ENCODE results near the gene PBX1. TPM values are rescaled to one million over a fixed set of nuclear protein-coding genes. Genes with fewer than 3 reads are reported as not detected.

PBX1 gene
- total RNA-seq, 1 donor from 2014 or later = 87.2 TPM

GRCh38 chr1:164801791-164802502, 243.0 kb downstream of the PBX1 start:
- DNase-seq (ENCODE audit: low spot score) = no peak

DNA sequence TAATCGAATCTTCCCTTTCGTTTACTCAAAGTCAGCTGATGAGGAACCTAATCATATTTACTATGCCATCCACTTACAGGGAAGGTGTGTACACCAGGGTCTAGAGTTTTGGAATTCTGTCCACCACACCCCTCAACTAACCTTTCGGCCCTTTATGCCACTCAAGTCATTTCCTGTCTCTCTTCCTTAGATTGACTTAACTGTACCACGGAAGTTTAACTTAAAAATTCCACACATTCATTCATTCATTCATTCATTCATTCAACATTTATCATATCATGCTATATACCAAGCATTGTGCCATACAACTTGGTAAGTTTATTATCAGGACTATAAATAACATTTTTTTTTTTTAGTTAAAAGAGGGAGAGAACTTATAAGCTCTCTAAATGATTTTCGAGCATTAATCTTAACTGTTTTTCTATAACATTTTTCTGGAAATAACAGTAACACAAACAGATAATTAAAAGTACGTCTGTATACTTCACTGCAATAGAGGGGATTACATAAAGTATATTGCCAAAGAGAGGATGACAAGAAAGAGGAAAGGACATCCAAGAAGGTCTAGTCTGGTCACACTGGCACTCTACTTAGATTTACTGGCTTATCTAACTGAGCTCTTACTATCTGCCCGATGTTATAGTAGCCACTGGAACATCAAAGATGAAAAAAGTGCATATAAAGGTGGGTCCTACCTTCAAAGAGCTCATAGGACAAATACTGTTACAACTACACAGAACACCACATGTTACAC, 243.7 kb downstream of the PBX1 start:
- no peak for DNase-seq (ENCODE audit: low spot score)

GRCh38 chr1:164803366-164803765, 244.4 kb downstream of the PBX1 start:
- no peak for DNase-seq (ENCODE audit: low spot score)

DNA sequence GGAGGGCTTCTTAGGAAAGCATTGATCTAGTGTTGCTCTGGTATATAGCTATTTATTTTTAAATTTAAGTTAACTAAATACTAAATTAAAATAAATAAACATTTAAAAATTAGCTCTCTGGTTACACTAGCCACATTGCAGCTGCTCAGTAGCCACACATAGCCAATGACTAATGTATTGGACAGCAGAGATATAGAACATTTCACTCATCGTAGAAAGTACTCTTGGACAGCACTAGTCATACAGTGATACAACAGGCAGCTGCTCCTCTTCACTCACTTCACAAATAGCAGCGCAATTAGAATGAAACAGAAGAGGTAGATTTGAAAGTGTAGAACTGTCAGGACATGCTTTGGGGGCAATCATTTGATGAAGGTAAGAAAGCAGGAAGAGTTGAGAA, 245.4 kb downstream of the PBX1 start:
- DNase-seq (ENCODE audit: low spot score) = no peak

DNA sequence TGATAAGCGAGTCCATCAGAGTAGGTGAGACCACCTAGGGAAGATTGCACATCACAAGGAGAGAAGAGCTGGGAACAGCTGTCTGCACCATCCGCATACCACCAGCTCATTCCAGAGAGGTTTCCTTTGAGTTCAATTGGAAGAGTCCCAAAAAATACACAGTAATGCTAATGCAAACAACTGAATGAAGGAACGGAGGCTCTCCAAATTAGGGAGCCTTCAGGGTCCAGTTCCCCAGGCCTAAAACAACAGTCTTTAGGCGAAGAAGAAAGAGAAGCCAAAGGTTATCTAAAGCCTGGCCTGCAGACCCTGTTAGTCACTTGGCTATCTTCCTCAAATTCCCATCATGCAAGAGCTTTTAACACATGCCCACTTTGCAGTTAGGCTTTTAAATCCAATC, 246.4 kb downstream of the PBX1 start:
- no peak for DNase-seq (ENCODE audit: low spot score)

DNA sequence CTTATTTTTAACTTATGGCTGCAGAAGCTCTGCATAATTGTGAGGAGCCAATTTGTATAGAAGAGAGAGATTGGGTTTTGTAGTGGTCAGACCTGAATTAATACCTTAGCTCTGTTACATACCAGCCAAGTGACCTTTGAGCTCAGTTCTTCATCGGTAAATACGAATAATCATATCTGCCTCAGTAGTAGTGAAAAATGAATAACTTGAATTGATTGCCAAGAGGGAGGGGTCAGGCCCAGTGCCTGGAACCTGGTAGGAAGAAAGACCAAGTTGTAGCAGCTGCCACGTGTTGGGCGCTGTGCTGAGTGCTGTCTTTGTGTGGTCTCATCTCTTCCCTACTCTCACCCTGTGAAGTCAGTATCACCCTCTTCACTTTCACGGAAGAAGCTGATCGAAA, 247.5 kb downstream of the PBX1 start:
- DNase-seq (ENCODE audit: low spot score) = no peak

- no peak for DNase-seq (ENCODE audit: low spot score)
Measured at GRCh38 chr1:164813776-164814175, 254.8 kb downstream of the PBX1 start.

DNA sequence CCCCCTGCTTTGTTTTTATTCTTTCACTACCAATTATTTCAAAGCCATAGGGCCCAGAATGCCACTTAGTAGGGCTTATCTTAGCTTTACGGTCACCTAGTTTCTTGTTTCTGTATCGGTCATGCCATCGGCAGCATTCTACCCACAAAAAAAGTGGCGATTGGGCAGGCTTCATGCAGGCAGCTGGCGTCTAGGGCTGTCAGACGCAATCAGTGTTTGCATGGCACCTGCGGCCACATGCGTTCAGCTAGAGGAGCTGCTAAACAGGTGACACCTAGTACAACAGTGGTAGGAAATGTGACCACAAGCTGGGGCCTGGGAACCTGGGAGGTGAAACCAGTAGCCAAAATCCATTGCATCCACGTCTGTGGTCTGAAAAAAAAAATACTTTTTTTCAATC, 262.7 kb downstream of the PBX1 start:
- DNase-seq (ENCODE audit: low spot score) = no peak

DNA sequence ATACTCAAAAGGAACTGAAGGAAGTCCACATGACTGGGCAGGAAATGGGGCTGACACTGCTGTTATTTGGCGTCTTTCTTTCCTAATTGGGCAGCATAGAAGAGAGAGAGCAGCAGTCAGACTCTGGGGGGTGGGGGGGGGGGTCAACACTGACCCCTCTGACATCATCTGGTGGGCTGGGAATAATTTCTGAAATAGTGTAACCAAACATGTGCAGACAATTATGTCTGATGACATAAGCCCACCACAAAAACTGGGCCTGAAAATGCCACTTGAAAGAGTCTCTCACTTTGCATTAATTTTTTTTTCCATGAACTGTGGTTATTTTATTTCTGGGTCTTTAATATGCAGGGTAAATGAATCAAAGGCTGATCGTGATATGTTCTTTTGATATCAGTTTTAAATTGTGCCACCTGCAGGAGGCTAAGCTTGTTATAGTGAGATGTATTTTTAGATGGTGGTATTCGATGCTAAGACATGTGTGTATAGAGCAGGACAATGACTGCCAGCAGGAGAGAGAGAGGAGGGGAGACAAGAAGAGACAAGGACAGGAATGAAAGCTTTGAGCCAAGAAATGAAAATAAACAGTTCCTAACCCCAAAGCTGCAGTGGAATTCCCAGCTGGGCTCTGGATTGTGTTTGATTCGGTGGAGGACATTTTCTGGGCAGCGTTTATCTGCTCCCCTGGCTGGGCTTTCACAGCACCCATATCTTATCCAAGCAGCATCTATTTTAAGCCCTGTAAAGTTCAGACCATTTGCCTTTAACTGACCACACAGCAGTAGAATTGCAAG, 264.7 kb downstream of the PBX1 start:
- DNase-seq (ENCODE audit: low spot score) = no peak

GRCh38 chr1:164824542-164824941, 265.6 kb downstream of the PBX1 start:
- no peak for DNase-seq (ENCODE audit: low spot score)

- DNase-seq (ENCODE audit: low spot score) = no peak
Measured at GRCh38 chr1:164830628-164831027, 271.6 kb downstream of the PBX1 start.

DNA sequence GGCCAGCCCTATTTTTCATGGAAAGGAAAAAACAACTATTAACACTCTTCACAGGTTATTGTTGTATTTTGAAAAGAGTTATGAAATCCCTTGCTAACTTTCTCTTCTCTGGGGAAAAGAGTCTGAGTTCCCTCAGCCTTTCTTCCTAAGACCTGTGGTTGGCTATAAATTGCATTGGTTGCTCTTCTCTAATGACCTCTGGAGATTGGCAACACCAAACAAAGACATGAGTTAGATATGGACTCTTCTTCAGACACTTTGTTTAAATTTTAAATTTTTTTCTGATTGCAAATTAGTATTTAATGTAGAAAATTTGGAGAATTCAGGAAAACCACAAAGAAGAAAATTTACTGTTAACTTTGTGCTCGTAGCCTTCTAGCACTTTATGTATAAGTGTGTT, 275.7 kb downstream of the PBX1 start:
- DNase-seq (ENCODE audit: low spot score) = no peak

GRCh38 chr1:164836614-164837018, 277.6 kb downstream of the PBX1 start:
- no peak for DNase-seq (ENCODE audit: low spot score)

DNA sequence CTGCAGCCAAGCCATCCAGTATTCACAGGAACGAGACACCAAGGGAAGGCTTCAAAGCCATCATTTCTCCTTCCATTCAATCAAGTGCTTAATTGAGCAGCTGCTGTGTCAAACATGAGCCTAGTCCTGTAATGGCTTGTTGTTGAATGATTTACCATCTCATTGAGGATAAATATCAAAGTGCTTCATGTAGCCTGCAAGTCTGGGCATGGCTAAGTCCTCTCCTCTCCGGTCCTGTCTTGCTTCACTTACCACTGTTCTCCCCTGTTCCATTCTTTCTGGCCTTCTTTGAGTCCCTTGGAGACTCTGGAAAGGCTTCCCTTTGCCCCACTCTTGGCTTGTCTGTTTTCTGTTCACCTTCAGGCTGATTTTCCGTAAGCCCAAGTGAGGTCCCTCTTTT, 279.8 kb downstream of the PBX1 start:
- DNase-seq (ENCODE audit: low spot score) = no peak

GRCh38 chr1:164840936-164841335, 282.0 kb downstream of the PBX1 start:
- no peak for DNase-seq (ENCODE audit: low spot score)

GRCh38 chr1:164841702-164842465, 282.9 kb downstream of the PBX1 start:
- no peak for DNase-seq (ENCODE audit: low spot score)

- DNase-seq (ENCODE audit: low spot score) = no peak
Measured at GRCh38 chr1:164842870-164843269, 283.9 kb downstream of the PBX1 start.

- no peak for DNase-seq (ENCODE audit: low spot score)
Measured at GRCh38 chr1:164843743-164844500, 284.9 kb downstream of the PBX1 start.

DNA sequence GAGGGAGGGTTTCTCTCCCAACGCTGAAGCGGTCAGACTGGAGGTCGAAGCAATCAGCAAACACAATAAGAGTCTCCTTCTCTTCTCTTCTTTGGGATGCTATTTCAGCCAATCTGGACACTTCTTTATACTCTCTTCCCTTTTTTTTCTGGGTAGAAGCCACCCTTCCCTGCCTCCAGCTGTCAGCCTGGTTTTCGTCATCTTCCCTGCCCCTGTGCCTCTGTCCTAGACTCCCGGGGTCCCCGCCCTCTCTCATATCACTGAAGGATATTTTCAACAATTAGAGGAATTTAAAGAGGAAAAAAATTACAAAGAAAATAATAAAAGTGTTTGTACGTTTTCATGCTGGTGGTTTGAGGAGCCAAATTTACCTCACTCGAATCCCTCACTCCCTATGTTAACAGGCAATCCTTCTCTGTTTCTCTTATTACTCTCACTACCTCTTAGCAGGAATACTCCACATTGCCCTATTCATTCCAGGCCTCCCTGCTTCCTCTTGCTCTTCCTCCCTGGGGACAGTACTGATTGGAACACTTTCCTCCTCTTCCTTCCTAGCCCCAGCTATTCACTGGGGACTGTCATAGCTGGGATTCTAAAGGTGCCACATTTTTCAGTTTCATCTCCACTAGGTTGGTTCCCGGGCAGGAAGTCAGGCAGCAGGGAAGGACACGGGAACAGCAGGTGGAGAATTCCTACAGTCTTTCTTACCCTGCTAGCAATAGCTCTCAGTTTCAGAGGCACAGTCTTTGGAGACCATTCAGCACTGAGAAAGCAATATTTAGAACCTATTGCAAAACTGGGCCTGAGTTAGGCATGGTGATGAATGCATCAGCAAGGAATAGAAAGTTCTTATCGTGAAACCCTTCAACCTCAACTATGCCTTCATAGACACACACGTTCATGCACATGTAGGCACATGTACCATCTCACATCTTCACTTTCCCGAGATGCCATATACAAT, 288.0 kb downstream of the PBX1 start:
- DNase-seq (ENCODE audit: low spot score) = no peak

All from mesenteric fat pad (tissue), 1 donor.